HFFc6 (cell line): ENCODE results near the gene DSP. TPM values are rescaled to one million over a fixed set of nuclear protein-coding genes. Genes with fewer than 3 reads are reported as not detected.

Experiments used
- DNase-seq: peaks from one replicate; pipeline ENCODE4 v3.0.0-alpha.2; 2018
- H3K27ac Mint-ChIP-seq: 2 replicates; pipeline ENCODE4 v1.8.0; 2020; ENCODE audit warnings: mild to moderate bottlenecking, mixed read lengths
- H3K27me3 Mint-ChIP-seq: 2 replicates; pipeline ENCODE4 v1.8.0; 2021; ENCODE audit warnings: mild to moderate bottlenecking, moderate library complexity, mixed read lengths; ENCODE audit not compliant: insufficient read depth
- H3K36me3 Mint-ChIP-seq: 2 replicates; pipeline ENCODE4 v1.8.0; 2021; ENCODE audit warnings: low read depth, mixed read lengths
- H3K4me1 Mint-ChIP-seq: 2 replicates; pipeline ENCODE4 v1.8.0; 2020; ENCODE audit warnings: low read depth, mixed read lengths
- H3K4me3 Mint-ChIP-seq: 2 replicates; pipeline ENCODE4 v1.8.0; 2020; ENCODE audit warnings: mild to moderate bottlenecking, moderate library complexity, mixed read lengths
- H3K9me3 Mint-ChIP-seq: 2 replicates; pipeline ENCODE4 v1.8.0; 2020; ENCODE audit warnings: mild to moderate bottlenecking, mixed read lengths
- CTCF ChIP-seq: fragments of 200-600 bp; sonication (generic); IDR thresholded peaks from 2 replicates; pipeline ENCODE4 v1.5.0; 2021; ENCODE audit warnings: antibody characterized with exemption, mild to moderate bottlenecking
- total RNA-seq, 6 experiments: library from RNA; stranded (reverse); fragmentation: NEBNext Ultra II Directional; extraction: Animal tissue kit (Norgen Biotek cat#: 25700); gene quantifications; 2 replicates in 1 of 6; 3 replicates in 5 of 6; pipeline ENCODE4 v1.2.3, GENCODE V29; 2021

Gene DSP
- total RNA-seq, 6 experiments from 2014 or later, result 33.8 to 65.4 (median 37.0) TPM

- peaks cover 25% of the 10 kb centered on the region for H3K36me3 Mint-ChIP-seq
- no peak for TF ChIP-seq CTCF
- peak overlapping the region; percentile 1; the same call in 1 of the 2 replicates for H3K27ac Mint-ChIP-seq
- no peak overlapping the region for H3K4me3 Mint-ChIP-seq
- no peak for DNase-seq
- peaks cover 47% of the 10 kb centered on the region for H3K4me1 Mint-ChIP-seq
- H3K27me3 Mint-ChIP-seq, result peaks cover 3% of the 10 kb centered on the region; the same call in 1 of the 2 replicates
- H3K9me3 Mint-ChIP-seq, result peaks cover 4% of the 10 kb centered on the region
These were observed 51.8 kb downstream of the DSP start for GRCh38 chr6:7593229-7593628.

DNA sequence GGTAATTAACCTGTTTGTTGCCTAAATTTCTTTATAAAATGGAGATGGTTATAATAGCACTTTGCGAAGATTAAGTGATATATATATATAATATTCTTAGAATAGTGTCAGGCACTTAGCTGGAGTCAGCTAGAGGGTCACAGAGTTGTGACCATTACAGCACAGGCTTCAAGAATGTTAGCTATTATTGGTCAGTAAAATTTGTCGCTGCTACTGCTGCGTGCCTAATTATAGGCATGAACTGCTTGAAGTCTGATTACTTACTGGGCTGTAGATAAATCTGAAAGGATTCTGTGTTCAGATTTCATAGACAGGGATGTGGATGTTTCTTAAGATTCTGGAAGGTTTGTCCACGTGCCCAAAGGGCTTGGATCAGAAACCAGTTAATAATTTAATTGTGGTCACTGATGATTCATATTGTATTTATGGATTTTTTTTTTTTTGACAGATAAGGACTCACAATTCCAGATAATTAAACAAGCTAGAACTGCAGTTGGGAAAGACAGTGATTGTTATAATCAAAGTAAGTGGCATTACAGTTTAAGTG is 53.2 kb downstream of the DSP start:
- Mint-ChIP-seq H3K4me3 (no peak overlapping the region), H3K27ac (no peak overlapping the region), H3K9me3 (peaks cover 4% of the 10 kb centered on the region), H3K27me3 (peaks cover 3% of the 10 kb centered on the region; the same call in 1 of the 2 replicates), H3K4me1 (peaks cover 39% of the 10 kb centered on the region), H3K36me3 (peaks cover 25% of the 10 kb centered on the region)
- no peak for DNase-seq
- TF ChIP-seq CTCF, result no peak

DNA sequence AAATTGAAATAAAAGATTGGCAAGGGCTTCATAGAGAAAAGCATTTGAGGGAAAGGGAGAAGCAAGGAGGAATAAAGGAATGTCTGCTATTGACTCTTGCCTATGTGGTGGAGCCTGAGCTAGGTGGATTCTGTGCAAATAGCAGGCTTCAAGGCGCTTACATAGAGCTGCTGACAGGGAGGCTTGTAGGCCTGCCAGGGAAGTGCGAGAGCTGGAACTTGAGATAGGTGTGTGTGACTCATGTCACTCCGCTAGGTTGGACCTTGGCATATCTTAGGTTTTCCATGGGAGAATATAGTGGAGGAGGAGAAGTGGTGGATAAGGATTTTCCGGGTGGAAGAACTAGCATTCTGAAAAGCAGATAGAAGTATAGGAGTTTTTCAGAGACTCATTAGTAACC is 62.5 kb downstream of the DSP start:
- no peak for TF ChIP-seq CTCF
- peaks cover 18% of the 10 kb centered on the region for H3K36me3 Mint-ChIP-seq
- DNase-seq, result no peak
- H3K4me3 Mint-ChIP-seq, result no peak overlapping the region
- H3K4me1 Mint-ChIP-seq, result no peaks in the 10 kb centered on the region
- no peaks in the 10 kb centered on the region for H3K27me3 Mint-ChIP-seq
- peak overlapping the region; percentile 9; the same call in 1 of the 2 replicates for H3K27ac Mint-ChIP-seq
- H3K9me3 Mint-ChIP-seq, result no peaks in the 10 kb centered on the region

GRCh38 chr6:7604506-7604905 is 63.0 kb downstream of the DSP start:
- H3K4me1 Mint-ChIP-seq, result no peaks in the 10 kb centered on the region
- H3K27ac Mint-ChIP-seq, result no peak overlapping the region
- no peaks in the 10 kb centered on the region for H3K9me3 Mint-ChIP-seq
- no peak for TF ChIP-seq CTCF
- H3K36me3 Mint-ChIP-seq, result peaks cover 18% of the 10 kb centered on the region
- H3K27me3 Mint-ChIP-seq, result no peaks in the 10 kb centered on the region
- H3K4me3 Mint-ChIP-seq, result no peak overlapping the region
- DNase-seq, result no peak

- peak; percentile 83 for TF ChIP-seq CTCF
- Mint-ChIP-seq H3K4me1 (peaks cover 32% of the 10 kb centered on the region), H3K36me3 (peaks cover 6% of the 10 kb centered on the region), H3K4me3 (peak overlapping the region; percentile 51), H3K9me3 (no peaks in the 10 kb centered on the region), H3K27me3 (peaks cover 3% of the 10 kb centered on the region), H3K27ac (peak overlapping the region; percentile 7; the same call in 1 of the 2 replicates)
- DNase-seq, result peak; percentile 50
These were observed 74.3 kb downstream of the DSP start for GRCh38 chr6:7615611-7616383.
